ENCODE results near the gene MACROD2. TPM values are rescaled to one million over a fixed set of nuclear protein-coding genes. Genes with fewer than 3 reads are reported as not detected.

The MACROD2 gene
- total RNA-seq, 4 donors from 2014 or later, result 12.6 to 60.3 (median 18.9) TPM

DNA sequence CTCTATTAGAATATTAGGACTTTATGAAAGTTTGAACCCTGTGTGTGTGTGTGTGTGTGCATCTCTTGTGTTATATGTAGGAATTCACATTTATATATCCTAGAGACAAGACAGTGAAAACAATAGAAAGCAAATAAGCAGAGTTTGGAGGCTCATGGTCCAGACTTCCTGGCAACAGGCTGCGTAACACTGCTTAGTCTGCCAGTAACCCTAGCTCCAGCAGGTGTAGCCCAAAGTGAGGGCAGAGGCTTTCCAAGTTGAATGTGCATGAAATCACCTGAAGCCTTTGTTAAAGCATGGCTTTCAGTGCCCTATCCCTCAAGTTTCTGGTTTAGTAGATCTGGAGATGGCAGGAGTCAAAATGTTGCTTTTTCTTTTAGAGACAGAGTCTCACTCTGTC is 2008.0 kb downstream of the MACROD2 start:
- no peaks in the 10 kb centered on the region for H3K27me3 ChIP-seq
- no peaks in the 10 kb centered on the region for H3K9me3 ChIP-seq
- 89% methylated on average over 1 of the region's 1 CpG for WGBS
- H3K4me3 ChIP-seq, result no peak overlapping the region
- no peak for DNase-seq (ENCODE audit: low spot score in 2 of 2)
- no peaks in the 10 kb centered on the region for H3K36me3 ChIP-seq
- no peaks in the 10 kb centered on the region for H3K4me1 ChIP-seq
- H3K27ac ChIP-seq, result no peak overlapping the region
- TF ChIP-seq EP300 (IDR thresholded peaks at IDR 0.05), result no peak
- TF ChIP-seq, protein P1, sequence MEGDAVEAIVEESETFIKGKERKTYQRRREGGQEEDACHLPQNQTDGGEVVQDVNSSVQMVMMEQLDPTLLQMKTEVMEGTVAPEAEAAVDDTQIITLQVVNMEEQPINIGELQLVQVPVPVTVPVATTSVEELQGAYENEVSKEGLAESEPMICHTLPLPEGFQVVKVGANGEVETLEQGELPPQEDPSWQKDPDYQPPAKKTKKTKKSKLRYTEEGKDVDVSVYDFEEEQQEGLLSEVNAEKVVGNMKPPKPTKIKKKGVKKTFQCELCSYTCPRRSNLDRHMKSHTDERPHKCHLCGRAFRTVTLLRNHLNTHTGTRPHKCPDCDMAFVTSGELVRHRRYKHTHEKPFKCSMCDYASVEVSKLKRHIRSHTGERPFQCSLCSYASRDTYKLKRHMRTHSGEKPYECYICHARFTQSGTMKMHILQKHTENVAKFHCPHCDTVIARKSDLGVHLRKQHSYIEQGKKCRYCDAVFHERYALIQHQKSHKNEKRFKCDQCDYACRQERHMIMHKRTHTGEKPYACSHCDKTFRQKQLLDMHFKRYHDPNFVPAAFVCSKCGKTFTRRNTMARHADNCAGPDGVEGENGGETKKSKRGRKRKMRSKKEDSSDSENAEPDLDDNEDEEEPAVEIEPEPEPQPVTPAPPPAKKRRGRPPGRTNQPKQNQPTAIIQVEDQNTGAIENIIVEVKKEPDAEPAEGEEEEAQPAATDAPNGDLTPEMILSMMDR (IDR thresholded peaks at IDR 0.05), result no peak
- no peak for TF ChIP-seq POLR2AphosphoS5 (IDR thresholded peaks at IDR 0.05)
- TF ChIP-seq POLR2A (IDR thresholded peaks at IDR 0.05), result no peak

GRCh38 chr20:16004108-16004854 is 2009.0 kb downstream of the MACROD2 start:
- Histone ChIP-seq H3K9me3 (no peaks in the 10 kb centered on the region), H3K36me3 (no peaks in the 10 kb centered on the region), H3K27ac (no peak overlapping the region), H3K4me1 (no peaks in the 10 kb centered on the region), H3K4me3 (no peak overlapping the region), H3K27me3 (no peaks in the 10 kb centered on the region)
- 91% methylated on average over 17 of the region's 18 CpGs for WGBS
- no peak for TF ChIP-seq POLR2A (IDR thresholded peaks at IDR 0.05)
- TF ChIP-seq, protein P1 (IDR thresholded peaks at IDR 0.05), result no peak
- no peak for TF ChIP-seq EP300 (IDR thresholded peaks at IDR 0.05)
- no peak for DNase-seq (ENCODE audit: low spot score in 2 of 2)

DNA sequence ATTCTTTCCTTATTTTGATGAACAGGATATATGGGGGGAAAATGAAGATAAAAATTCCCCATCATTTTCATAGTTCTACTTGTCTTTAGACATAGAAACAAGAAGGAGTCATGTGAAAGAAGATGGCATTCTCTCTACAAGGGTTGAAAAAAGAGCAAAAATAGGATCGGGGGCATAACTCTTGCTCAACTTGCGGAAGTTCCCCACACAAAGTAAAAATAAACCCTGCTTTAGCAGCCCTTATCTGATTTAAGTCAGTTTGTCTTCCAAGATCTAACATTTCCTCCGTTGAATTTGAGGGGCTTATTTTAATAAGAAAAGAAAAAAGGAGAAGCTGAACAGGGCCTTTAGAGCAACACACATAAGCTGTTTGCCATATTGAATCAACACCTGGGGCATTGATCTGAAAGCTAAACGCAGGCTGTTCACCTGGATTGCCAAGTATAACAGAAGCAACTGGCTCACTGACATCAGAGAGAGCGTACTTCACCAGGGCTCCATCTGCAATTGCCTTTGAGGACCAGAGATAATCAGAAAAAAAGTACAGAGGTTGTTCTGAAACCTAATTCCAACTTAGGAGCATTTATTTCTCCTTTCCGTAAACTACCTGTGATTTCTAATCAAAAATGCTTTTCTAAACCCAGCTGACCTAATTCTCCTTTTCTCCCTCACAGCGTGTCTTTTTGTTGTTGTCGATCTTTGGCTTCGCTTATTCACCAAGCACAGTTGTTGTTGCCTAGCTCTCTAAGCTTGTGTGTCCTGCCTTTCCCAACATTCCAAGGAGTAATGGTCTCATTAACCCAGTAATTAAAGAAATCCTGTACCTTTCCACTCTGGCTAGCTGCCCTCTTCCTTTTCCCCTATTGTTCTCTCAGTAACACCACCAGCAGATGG is 2010.0 kb downstream of the MACROD2 start:
- TF ChIP-seq POLR2A (IDR thresholded peaks at IDR 0.05), result no peak
- TF ChIP-seq EP300 (IDR thresholded peaks at IDR 0.05), result no peak
- TF ChIP-seq, protein P1 (IDR thresholded peaks at IDR 0.05), result no peak
- TF ChIP-seq POLR2AphosphoS5 (IDR thresholded peaks at IDR 0.05), result no peak
- no peak for DNase-seq (ENCODE audit: low spot score in 2 of 2)
- Histone ChIP-seq H3K9me3 (no peaks in the 10 kb centered on the region), H3K27me3 (no peaks in the 10 kb centered on the region), H3K4me3 (no peak overlapping the region), H3K4me1 (no peaks in the 10 kb centered on the region), H3K27ac (no peak overlapping the region), H3K36me3 (no peaks in the 10 kb centered on the region)
- whole genome bisulfite sequencing, result 78% methylated on average over 9 of the region's 9 CpGs

DNA sequence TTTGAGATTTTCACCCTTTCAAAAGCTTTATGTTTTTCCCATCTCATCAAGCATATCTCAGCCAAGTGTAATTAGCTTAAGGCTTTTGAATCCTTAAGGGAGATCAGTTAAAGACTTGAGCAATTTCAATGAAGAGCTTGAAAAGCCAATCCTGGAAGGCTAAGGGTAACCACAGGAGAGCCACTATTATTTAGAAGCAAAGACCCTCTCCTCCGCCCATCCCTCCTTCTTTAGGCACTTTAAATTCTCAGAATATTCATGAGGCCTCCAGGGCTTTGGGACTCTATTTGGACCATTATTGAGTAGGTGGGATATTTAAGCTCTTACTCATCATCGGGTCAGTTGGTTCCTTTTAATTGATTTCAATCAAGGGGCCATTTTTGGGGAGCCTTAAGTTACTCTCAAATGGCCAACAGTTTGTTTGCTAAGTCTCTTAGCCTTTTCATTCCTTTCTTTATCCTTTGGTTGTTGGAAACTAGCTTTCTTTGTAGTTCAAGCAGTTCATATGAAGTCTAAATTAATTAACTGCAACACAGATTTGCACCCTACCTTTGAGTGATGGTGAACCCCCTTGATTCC is 2010.7 kb downstream of the MACROD2 start:
- no peak for DNase-seq (ENCODE audit: low spot score in 2 of 2)
- Histone ChIP-seq H3K4me3 (no peak overlapping the region), H3K27ac (no peak overlapping the region), H3K9me3 (no peaks in the 10 kb centered on the region), H3K36me3 (no peaks in the 10 kb centered on the region), H3K27me3 (no peaks in the 10 kb centered on the region), H3K4me1 (no peaks in the 10 kb centered on the region)
- 86% methylated on average over 2 of the region's 2 CpGs for WGBS
- TF ChIP-seq POLR2AphosphoS5 (IDR thresholded peaks at IDR 0.05) (no peak), POLR2A (IDR thresholded peaks at IDR 0.05) (no peak), EP300 (IDR thresholded peaks at IDR 0.05) (no peak)
- TF ChIP-seq, protein P1 (IDR thresholded peaks at IDR 0.05), result no peak

DNA sequence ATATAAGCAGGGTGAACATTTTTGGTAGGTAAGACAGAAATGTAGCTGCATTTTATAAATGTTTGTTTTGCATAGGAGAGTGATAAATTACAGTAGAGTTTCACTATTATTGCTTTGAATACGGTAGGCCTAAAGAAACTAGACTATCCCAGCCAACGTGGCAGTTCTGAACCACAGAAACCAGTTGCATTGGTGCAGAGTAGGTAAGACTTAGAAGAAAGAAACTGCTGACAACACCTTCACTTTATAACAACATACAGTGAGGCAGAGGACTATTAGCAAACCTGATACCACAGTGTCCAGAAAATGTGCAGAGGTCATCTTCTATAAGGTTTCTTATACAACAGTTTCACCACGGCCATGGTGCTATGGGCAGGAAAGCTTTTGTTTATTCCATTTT is 2011.8 kb downstream of the MACROD2 start:
- DNase-seq (ENCODE audit: low spot score in 2 of 2), result no peak
- TF ChIP-seq EP300 (IDR thresholded peaks at IDR 0.05) (no peak), POLR2AphosphoS5 (IDR thresholded peaks at IDR 0.05) (no peak), POLR2A (IDR thresholded peaks at IDR 0.05) (no peak)
- TF ChIP-seq, protein P1 (IDR thresholded peaks at IDR 0.05), result no peak
- H3K4me1 ChIP-seq, result no peaks in the 10 kb centered on the region
- no peak overlapping the region for H3K27ac ChIP-seq
- no peaks in the 10 kb centered on the region for H3K36me3 ChIP-seq
- H3K9me3 ChIP-seq, result no peaks in the 10 kb centered on the region
- no peaks in the 10 kb centered on the region for H3K27me3 ChIP-seq
- H3K4me3 ChIP-seq, result no peak overlapping the region
- 81% methylated on average over 3 of the region's 3 CpGs for WGBS

All from suprapubic skin (tissue), 4 donors.